Sigmoid colon (tissue), 7 donors: Measurements from ENCODE around the gene ZSWIM6. TPM values are rescaled to one million over a fixed set of nuclear protein-coding genes. Genes with fewer than 3 reads are reported as not detected.

Experiments used
- DNase-seq: peaks from one replicate; pipeline ENCODE4 v3.0.0-alpha.2; 2019
- H3K27ac ChIP-seq, 4 donors: fragments of 200-600 bp; sonication (generic); one replicate each; pipeline ENCODE4 v1.5.1; 2016 to 2019; ENCODE audit warnings: mild to moderate bottlenecking in 1 of 4
- H3K27me3 ChIP-seq, 3 donors: fragments of 200-600 bp; sonication (generic); one replicate each; pipeline ENCODE4 v1.5.1; 2019; ENCODE audit warnings: mild to moderate bottlenecking in 1 of 3
- H3K36me3 ChIP-seq, 4 donors: fragments of 200-600 bp; sonication (generic); one replicate each; pipeline ENCODE4 v1.5.1; 2016 to 2019
- H3K4me1 ChIP-seq, 4 donors: fragments of 200-600 bp; sonication (generic); one replicate each; pipeline ENCODE4 v1.5.1; 2017 to 2019
- H3K4me3 ChIP-seq, 4 donors: fragments of 200-600 bp; sonication (generic); one replicate each; pipeline ENCODE4 v1.5.1; 2017 to 2019; ENCODE audit warnings: mild to moderate bottlenecking in 2 of 4, moderate library complexity in 1 of 4
- H3K9me3 ChIP-seq, 4 donors: fragments of 200-600 bp in 3 of 4; sonication (generic) in 3 of 4; one replicate each; pipeline versions ENCODE4 v1.5.1 to v1.6.1; 2013 to 2019
- CTCF ChIP-seq, 4 experiments: fragments of 450-650 bp in 3 of 4; fragments of 200-600 bp in 1 of 4; IDR thresholded peaks; one replicate each; pipeline ENCODE4 v1.5.1; 2016 to 2019; ENCODE audit warnings: antibody characterized with exemption in 4 of 4, mild to moderate bottlenecking in 3 of 4, moderate library complexity in 2 of 4
- EP300 ChIP-seq, 4 donors: sonication (generic); formaldehyde crosslinking; IDR thresholded peaks; one replicate each; pipeline ENCODE4 v1.6.1; 2017; ENCODE audit warnings: antibody characterized with exemption in 4 of 4
- POLR2A ChIP-seq, 2 donors: fragments of 450-650 bp; IDR thresholded peaks; one replicate each; pipeline ENCODE4 v1.6.1; 2016; ENCODE audit warnings: antibody characterized with exemption in 2 of 2, mild to moderate bottlenecking in 2 of 2, moderate library complexity in 2 of 2
- POLR2AphosphoS5 ChIP-seq, 4 donors: sonication (generic); formaldehyde crosslinking; IDR thresholded peaks; one replicate each; pipeline ENCODE4 v1.6.1; 2017; ENCODE audit warnings: antibody characterized with exemption in 4 of 4
- WGBS, 2 donors: extraction: QIAGEN DNeasy Blood & Tissue Kit; methylation state at CpG; one replicate each; pipeline ENCODE4 v1.1.7; 2013; 5-methylcytosine and 5-hydroxymethylcytosine counted together
- intact Hi-C: fragments of 100-400 bp; cut with DNase I; formaldehyde crosslinking; loops from one replicate; pipeline ENCODE4 v1.15.1; 2023
- polyA plus RNA-seq, 3 donors: library from polyadenylated mRNA; stranded (reverse); fragments of 200-250 nt; gene quantifications; one replicate each; pipeline ENCODE4 v1.2.3, GENCODE V29; 2013
- total RNA-seq, 4 donors: library from RNA; depleted of rRNA; stranded (reverse); fragments of >200 nt; gene quantifications; one replicate each; pipeline ENCODE4 v1.1.0, GENCODE V29; 2016
- donor health status: healthy with polysubstance abuse.
- donor health status: Bipolar disorder and iron deficiency.
- donor health status: healthy.

ZSWIM6 gene
- total and polyA plus RNA-seq, 7 donors: 4.2 to 17.7 (median 11.3) TPM

- Histone ChIP-seq H3K9me3 (peaks cover 0 to 6% (median 0%) of the 10 kb centered on the region in 4 donors), H3K4me3 (no peak overlapping the region), H3K27ac (no peak overlapping the region), H3K27me3 (no peaks in the 10 kb centered on the region), H3K4me1 (peaks cover 0 to 70% (median 29%) of the 10 kb centered on the region in 4 donors), H3K36me3 (no peaks in the 10 kb centered on the region)
- TF ChIP-seq POLR2A (IDR thresholded peaks at IDR 0.05): no peak
- 64 to 75% methylated on average over 3 of the region's 3 CpGs for WGBS, 2 donors
- intact Hi-C loops: no loop called here
- no peak for DNase-seq
Measured at GRCh38 chr5:61352612-61353156, 20.6 kb downstream of the ZSWIM6 start.

- Histone ChIP-seq H3K4me3 (no peak overlapping the region), H3K27me3 (no peaks in the 10 kb centered on the region), H3K36me3 (no peaks in the 10 kb centered on the region), H3K4me1 (peaks cover 0 to 64% (median 29%) of the 10 kb centered on the region in 4 donors), H3K9me3 (peaks cover 0 to 6% (median 0%) of the 10 kb centered on the region in 4 donors), H3K27ac (no peak overlapping the region)
- 93% methylated on average over 1 of the region's 1 CpG for WGBS, 2 donors
- DNase-seq: no peak
- intact Hi-C loops: no loop called here
- TF ChIP-seq EP300 (IDR thresholded peaks at IDR 0.05): no peak
Measured at GRCh38 chr5:61353293-61353692, 21.2 kb downstream of the ZSWIM6 start.

- TF ChIP-seq POLR2A (IDR thresholded peaks at IDR 0.05) (no peak), EP300 (IDR thresholded peaks at IDR 0.05) (no peak), CTCF (IDR thresholded peaks at IDR 0.05) (no peak), POLR2AphosphoS5 (IDR thresholded peaks at IDR 0.05) (no peak)
Measured at GRCh38 chr5:61354199-61354598, 22.1 kb downstream of the ZSWIM6 start.

GRCh38 chr5:61357745-61358144, 25.7 kb downstream of the ZSWIM6 start:
- intact Hi-C loops: no loop called here
- Histone ChIP-seq H3K27ac (no peak overlapping the region), H3K9me3 (peaks cover 0 to 6% (median 0%) of the 10 kb centered on the region in 4 donors), H3K4me3 (no peak overlapping the region), H3K4me1 (peaks cover 0 to 48% (median 16%) of the 10 kb centered on the region in 4 donors), H3K27me3 (no peaks in the 10 kb centered on the region), H3K36me3 (no peaks in the 10 kb centered on the region)
- no peak for DNase-seq
- no peak for TF ChIP-seq POLR2AphosphoS5 (IDR thresholded peaks at IDR 0.05)
- TF ChIP-seq EP300 (IDR thresholded peaks at IDR 0.05): no peak
- TF ChIP-seq CTCF (IDR thresholded peaks at IDR 0.05): no peak
- no peak for TF ChIP-seq POLR2A (IDR thresholded peaks at IDR 0.05)
- 66 to 76% methylated on average over 2 of the region's 2 CpGs for WGBS, 2 donors

More at GRCh38 chr5:61354199-61354598, 22.1 kb downstream of the ZSWIM6 start:
- H3K36me3 ChIP-seq: no peaks in the 10 kb centered on the region
- H3K9me3 ChIP-seq: peaks cover 0 to 6% (median 0%) of the 10 kb centered on the region in 4 donors
- intact Hi-C loops: no loop called here
- H3K27ac ChIP-seq: no peak overlapping the region
- 75 to 92% methylated on average over 2 of the region's 2 CpGs for WGBS, 2 donors
- peaks cover 0 to 55% (median 24%) of the 10 kb centered on the region in 4 donors for H3K4me1 ChIP-seq
- H3K4me3 ChIP-seq: no peak overlapping the region
- no peaks in the 10 kb centered on the region for H3K27me3 ChIP-seq
- DNase-seq: no peak

- Histone ChIP-seq H3K27me3 (no peaks in the 10 kb centered on the region), H3K4me3 (no peak overlapping the region), H3K4me1 (peaks cover 0 to 33% (median 16%) of the 10 kb centered on the region in 4 donors), H3K9me3 (no peaks in the 10 kb centered on the region), H3K27ac (no peak overlapping the region), H3K36me3 (no peaks in the 10 kb centered on the region)
- TF ChIP-seq EP300 (IDR thresholded peaks at IDR 0.05) (no peak), POLR2AphosphoS5 (IDR thresholded peaks at IDR 0.05) (no peak), POLR2A (IDR thresholded peaks at IDR 0.05) (no peak), CTCF (IDR thresholded peaks at IDR 0.05) (no peak)
- 58 to 67% methylated on average over 2 of the region's 2 CpGs for WGBS, 2 donors
- no peak for DNase-seq
- intact Hi-C loops: no loop called here
Measured at GRCh38 chr5:61362796-61363368, 30.8 kb downstream of the ZSWIM6 start.
